HG02678 (cell line): ENCODE data around the gene UBE2L6.
"Not testable (repeated sequence)": the region's sequence is repeated elsewhere in the genome, so short reads cannot be mapped to it uniquely, and the experiment has no call there.

ENCODE experiments used
- ATAC-seq: cut with Tn5 transposase; IDR thresholded peaks from one replicate; pipeline ENCODE4 v1.9.1; 2021; ENCODE audit warnings: mild to moderate bottlenecking, moderate library complexity; ENCODE audit not compliant: unreplicated experiment

Gene UBE2L6

GRCh38 chr11:57568330-57568766 lies 876 bp upstream of the UBE2L6 start:
- peak; percentile 9 for ATAC-seq

DNA sequence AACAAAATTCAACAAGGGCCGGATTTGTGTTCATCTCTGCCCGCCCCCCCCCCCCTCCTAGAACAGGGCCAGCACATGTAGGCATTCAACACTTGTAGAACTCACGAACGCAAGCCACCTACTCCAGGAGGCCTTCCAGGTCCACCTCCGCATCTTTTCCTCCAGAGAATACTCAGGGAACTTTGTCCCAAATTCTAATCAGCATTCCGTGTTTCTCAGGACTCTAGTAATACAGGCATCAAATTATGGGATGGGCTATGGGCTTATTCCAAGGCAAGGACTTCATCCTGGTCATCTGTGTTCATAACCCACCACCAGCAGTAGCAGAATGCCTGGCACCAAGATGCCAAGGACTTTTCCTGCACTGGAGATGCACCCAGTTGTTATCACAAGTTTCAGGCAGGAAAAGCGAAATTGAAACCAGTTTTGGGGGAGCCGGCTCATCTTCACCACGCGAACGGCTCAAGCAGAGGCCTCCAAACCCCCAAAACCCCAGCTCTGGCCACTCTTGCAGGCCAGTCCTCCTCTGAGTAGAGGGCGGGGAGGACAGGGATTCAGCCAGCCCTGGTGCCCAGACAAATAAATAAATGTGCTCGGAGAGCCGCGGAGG lies 462 bp downstream of the UBE2L6 start:
- peak; percentile 1 for ATAC-seq

DNA sequence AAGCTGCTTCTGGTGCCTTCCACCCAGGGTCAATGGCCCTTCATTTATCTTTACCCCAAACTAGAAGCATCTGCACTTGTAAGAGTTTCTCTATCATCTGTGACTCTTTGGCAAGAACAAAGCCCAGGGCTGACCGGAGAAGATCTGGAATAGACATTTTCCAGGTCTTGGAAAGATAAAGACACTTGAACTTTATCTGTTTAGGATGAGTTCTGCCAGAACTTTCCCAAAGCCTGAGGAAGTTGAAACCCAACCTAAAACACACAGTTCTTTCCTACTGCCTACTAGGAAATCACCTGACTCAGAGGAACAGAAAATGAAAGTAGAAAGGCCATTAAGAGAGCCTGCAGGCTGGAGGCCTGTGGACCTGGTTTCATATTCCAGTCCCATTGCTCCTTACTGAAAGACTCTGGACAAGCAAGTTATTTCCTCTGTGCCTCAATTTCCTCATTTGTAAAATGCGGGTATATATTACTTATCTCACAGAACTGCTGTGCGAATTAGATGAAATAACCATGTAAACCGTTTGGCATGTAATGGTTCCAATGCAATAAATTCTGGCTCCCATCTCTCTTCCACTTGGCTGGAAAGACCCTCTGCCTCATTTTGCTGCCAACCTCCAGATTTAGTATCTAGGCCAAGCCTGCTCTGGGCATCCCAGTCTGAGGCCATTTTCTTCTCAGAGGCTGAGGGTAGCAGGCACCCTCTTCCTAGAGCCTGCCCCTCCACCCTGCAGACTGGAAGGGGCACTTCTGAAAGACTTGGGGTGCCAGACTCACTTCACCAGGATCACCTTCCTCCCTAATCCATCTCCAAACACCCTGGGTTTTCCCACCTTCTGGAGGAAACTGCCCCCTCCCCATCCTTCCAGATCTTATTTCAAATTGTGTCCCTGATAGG lies 1.2 kb downstream of the UBE2L6 start:
- peak; percentile 63 for ATAC-seq

DNA sequence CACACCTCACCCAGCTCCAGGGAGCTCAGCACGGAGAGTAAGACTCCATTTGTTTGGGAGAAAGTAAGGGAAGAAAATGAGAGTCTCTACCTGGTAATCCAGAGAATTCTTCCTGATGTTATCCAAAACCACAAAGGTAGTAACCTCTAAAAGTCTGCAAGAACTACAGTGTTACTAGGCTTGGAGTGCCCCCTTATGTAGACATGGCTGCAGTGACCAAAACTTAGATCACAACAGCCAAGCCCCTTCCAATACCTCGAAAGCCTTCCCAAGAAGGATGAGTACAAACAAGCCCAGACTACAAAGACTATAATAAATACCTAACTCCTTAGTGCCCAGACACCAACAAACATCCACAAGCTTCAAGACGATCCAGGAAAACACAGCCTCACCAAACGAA lies 4.9 kb downstream of the UBE2L6 start:
- ATAC-seq = no peak

DNA sequence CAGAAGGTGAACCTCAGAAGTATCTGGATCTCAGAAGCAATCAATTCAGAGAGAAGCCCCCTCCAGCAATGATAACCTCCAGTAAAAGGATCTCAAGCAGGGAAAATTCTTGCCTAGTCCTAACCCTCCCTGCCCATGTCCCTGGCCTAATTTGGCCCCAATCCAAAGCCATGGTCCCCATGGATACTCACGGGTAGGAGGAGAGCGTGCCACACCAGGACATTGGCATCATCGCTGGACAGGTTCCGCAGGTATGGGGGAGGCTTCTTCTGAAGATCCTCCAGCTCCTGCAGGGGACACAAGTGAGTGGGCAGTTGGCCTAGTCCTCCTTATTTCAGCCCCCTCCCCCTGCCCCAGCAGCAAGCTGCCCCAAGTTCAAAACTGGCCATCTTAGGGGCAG lies 7.3 kb downstream of the UBE2L6 start:
- no peak for ATAC-seq

GRCh38 chr11:57556041-57556440 lies 11.4 kb downstream of the UBE2L6 start:
- no peak for ATAC-seq

DNA sequence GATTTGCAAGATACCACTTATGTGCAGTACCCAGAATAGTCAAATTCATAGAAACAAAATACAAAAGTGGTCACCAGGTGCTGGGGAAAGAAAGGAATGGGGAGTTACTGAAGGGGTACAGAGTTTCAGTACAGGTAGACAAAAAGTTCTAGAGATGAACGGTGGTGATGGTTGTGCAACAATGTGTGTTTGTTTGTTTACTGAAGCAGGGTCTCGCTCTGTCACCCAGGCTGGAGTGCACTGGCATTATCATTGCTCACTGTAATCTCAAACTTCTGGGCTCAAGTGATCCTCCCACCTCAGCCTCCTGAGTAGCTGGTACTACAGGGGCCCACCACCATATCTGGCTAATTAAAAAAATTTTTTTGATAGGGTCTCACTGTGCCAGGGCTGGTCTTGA lies 12.1 kb downstream of the UBE2L6 start:
- no peak for ATAC-seq

GRCh38 chr11:57552479-57552878 lies 15.0 kb downstream of the UBE2L6 start:
- no peak for ATAC-seq

DNA sequence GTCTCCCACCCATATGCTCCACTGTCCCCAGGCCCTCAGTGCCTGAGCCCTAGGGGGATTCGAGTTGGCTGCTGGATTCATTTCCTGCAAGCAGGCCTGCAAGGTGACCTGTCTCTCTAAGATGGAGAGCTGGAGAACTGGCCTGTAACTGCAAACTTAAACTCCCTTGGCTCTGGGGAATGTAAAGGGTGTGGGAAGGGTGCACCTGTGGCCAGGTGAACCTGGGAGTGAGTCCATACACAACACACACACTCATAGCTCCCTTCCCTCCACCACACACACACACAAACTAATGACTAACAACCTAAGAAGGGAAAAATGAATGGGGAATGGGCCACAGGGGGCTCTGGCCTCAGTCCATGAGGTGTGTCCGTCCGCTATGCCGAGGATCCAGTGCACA lies 15.5 kb downstream of the UBE2L6 start:
- ATAC-seq = no peak

- ATAC-seq = no peak
These were observed 17.5 kb downstream of the UBE2L6 start for GRCh38 chr11:57549983-57550382.

DNA sequence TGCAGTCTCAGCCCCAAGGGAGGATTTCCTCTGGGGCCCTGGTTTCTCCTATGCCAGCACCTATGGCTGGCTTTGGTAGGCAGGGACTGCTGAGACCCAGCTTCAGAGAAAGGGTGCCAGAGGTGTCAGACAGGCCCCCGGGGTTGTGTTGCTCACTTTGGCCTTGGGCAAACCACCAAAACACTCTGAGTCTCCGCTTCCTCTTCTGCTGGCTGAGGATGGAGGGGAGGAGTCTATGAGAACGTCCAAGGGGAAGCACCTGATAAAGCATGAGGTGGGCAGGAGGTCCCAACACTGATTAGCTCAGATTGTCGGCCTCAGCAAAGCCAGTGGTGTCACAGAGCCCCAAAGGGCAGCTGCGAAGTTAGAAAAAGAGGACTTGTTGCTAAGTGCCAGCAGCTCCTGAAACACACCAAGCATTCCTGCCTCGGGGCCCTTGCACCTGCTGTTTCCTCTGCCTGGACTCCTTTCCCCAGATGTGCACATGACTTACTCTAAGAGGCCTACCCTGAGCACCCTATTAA lies 19.6 kb downstream of the UBE2L6 start:
- ATAC-seq = peak; percentile 89

GRCh38 chr11:57546869-57547475 lies 20.5 kb downstream of the UBE2L6 start:
- peak; percentile 67 for ATAC-seq

DNA sequence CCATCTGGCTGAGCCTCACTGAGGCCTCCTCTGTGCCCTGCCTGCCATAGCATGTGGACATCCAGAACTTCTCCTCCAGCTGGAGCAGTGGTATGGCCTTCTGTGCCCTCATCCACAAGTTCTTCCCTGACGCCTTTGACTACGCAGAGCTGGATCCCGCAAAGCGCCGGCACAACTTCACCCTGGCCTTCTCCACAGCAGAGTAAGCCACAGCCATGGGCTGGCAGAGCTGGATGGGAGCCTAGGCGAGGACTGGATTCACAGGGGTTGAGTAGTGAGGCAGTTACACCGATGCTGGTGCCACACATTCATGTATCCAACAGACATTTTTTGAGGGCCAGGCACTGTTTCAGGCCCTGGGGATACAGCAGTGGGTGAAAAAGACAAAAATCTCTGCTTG lies 21.0 kb downstream of the UBE2L6 start:
- ATAC-seq = no peak

DNA sequence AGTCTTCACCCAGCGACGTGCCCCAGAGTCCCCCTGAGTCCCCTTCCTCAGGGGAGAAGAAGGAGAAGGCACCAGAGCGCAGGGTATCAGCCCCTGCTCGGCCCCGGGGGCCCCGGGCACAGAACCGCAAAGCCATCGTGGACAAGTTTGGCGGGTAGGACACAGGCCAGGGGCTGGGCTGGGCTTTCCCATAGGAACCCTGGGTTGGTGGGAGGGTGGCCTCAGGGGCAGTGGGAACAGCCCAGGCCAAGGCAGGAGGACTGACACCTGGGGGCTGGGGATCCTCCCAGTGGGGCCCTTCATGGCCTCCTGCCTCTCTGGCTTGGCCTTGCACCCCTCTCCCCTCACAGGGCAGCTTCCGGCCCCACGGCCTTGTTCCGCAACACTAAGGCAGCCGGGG lies 21.6 kb downstream of the UBE2L6 start:
- ATAC-seq = no peak

DNA sequence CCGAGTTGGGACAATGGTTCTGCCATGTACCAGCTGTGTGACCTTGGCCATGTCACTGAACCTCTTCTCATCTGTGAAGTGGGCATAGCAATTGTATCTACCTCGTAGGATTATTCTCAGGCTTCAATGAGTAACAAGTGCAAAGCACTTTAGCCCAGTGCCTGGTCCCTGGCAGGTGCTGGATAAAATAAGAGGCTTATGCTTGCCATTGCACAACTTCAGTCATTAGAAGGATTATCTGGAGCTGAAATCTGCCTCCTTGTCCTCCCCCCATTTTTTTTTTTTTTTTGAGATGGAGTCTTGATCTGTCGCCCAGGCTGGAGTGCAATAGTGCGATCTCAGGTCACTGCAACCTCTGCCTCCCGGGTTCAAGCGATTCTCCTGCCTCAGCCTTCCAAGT lies 22.9 kb downstream of the UBE2L6 start:
- ATAC-seq = no peak

DNA sequence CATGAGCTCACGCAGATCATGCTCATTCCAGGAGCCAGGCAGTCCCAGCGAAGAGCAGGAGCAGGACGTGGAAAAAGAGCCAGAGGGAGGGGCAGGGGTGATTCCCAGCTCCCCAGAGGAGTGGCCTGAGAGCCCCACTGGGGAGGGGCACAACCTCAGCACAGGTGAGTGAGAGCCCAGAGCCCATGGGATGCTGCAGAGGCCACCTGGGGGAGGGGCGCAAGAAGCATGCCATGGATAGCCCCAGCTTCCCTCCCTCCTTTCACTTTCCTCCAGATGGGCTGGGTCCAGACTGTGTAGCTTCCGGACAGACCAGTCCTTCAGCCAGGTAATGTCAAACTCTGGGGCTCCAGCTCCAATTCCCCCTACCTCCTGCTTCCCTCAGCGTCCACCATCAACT lies 23.9 kb downstream of the UBE2L6 start:
- ATAC-seq = no peak

GRCh38 chr11:57542582-57542981 lies 24.9 kb downstream of the UBE2L6 start:
- no peak for ATAC-seq

DNA sequence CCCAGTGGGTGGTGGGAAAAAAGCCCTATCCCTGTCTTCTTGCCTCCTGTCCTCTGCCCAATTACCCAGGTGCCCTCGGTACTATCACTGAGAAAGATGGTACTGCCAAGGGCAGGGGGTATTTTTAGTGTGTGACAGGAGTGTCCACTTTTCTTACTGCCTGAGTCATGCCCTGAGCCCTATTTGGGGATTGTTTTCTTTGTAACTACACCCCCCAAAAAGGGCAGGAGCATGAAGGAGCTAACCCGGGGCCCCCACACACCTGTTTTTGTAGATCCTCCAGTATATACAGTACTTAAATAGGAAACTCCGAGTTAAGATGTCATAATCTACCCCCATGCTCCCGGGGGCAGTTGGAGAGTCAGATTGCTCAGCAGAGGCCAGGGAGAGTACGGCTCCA lies 26.3 kb downstream of the UBE2L6 start:
- no peak for ATAC-seq

GRCh38 chr11:57539342-57539741 lies 28.1 kb downstream of the UBE2L6 start:
- ATAC-seq = no peak

GRCh38 chr11:57536947-57537619 lies 30.4 kb downstream of the UBE2L6 start, which contains the start of gene SMTNL1:
Gene SMTNL1 (plus strand): TSS chr11:57537595. CDS start chr11:57542643, 5,048 bp downstream.
- ATAC-seq = no peak

DNA sequence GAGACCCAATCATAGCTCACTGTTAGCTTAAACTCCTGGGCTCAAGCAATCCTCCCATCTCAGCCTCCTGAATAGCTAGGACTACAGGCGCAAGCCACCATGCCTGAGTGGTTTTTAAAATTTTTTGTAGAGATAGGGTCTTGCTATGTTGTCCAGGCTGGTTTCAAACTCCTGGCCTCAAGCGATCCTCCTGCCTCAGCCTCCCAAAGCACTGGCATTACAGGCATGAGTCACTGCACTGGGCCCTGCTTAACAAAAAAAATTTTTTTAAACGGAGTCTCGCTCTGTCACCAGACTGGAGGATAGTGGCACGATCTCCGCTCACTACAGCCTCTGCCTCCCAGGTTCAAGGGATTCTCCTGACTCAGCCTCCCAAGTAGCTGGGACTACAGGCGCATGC lies 33.0 kb downstream of the UBE2L6 start:
- ATAC-seq = not testable (repeated sequence)
